GM12864 (cell line): Measurements from ENCODE around the gene APOL1.

Source experiments
- DNase-seq: peaks from one replicate; pipeline ENCODE4 v3.0.0-alpha.2; 2011; ENCODE audit warnings: low read depth
- H3K4me3 ChIP-seq: 2 replicates; pipeline ENCODE4 v1.5.1; 2011; ENCODE audit warnings: mild to moderate bottlenecking, low read depth, low read length, control low read depth
- CTCF ChIP-seq: IDR thresholded peaks from 2 replicates; pipeline ENCODE4 v1.5.1; 2011; ENCODE audit warnings: low read depth, mild to moderate bottlenecking, moderate library complexity, low read length, control low read depth, inconsistent platforms; ENCODE audit errors: missing control alignments

The APOL1 gene

DNA sequence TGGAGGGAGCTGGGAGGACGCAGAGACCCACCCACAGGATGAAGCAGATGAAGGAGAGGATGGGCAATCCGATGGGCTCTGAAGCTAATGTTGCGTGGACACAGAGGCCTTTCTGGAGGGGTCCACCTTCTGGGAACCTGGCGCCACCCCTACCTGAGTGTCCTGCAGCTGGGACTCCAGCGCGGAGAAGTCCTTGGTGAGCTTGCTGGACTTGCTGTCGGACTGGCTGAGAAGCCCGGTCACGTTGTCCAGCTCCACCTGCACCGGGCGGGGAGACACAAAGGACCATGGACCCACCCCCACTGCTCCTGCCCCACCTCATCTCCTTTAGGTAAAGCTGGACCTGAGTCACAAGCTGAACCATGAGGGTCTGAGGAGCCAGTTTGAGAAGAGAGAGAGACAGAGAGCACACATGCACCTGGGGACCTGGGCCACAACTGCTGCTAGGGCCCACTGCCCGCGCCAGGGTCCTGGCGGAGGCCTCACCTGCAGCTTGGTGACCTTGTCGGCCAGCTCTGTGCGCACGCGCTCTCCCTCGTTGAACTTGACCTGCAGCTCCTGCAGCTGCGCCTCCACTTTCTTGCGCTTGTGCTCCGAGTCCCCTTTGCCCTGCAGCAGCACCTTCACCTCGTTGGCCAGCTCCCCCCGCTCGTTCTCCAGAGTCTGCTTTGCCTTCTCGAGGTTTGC lies 40.8 kb downstream of the APOL1 start:
- no peak for TF ChIP-seq CTCF
- H3K4me3 ChIP-seq, result no peak overlapping the region

DNA sequence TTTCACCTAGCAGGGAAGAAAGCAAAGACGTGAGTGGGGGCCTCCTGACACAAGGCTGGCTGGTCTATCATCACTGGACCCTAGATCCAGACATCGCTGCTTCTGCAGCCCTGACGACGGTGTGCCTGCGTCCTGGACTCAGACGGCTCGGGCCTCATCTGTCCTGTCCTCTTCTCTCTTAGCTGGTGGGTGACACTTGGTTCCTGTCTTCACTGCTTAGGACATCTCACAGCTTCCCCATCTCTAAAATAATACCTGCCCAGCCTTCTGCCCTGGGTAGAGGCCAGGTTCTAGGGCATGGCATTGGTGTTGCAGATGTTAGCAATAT lies 41.3 kb downstream of the APOL1 start:
- no peak for DNase-seq
- no peak for TF ChIP-seq CTCF
- no peak overlapping the region for H3K4me3 ChIP-seq

More for the DNA sequence above, 40.8 kb downstream of the APOL1 start:
- no peak for DNase-seq

DNA sequence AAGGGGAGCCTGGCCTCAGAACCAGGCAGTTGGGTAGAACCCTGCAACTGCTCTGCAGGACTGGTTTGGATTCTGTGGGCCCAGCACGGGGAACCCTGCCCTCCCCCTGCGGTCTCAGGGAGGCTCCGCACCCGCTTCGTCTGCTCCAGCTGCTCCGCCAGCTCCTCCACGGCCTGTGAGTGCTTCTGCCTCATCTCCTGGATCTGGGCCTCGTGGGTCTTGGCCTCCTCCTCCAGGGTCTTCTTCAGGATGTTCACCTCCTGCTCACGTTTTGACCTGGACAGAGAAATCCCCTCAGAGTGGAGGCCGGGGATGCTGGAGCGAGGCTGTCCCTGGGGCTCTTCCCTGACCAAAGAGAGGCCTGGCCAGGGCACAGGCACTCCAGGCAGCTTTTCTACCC lies 41.9 kb downstream of the APOL1 start:
- no peak for DNase-seq
- TF ChIP-seq CTCF, result no peak
- H3K4me3 ChIP-seq, result no peak overlapping the region

- no peak for TF ChIP-seq CTCF
- no peak for DNase-seq
- H3K4me3 ChIP-seq, result no peak overlapping the region
These were observed 42.3 kb downstream of the APOL1 start for GRCh38 chr22:36295247-36295646.

DNA sequence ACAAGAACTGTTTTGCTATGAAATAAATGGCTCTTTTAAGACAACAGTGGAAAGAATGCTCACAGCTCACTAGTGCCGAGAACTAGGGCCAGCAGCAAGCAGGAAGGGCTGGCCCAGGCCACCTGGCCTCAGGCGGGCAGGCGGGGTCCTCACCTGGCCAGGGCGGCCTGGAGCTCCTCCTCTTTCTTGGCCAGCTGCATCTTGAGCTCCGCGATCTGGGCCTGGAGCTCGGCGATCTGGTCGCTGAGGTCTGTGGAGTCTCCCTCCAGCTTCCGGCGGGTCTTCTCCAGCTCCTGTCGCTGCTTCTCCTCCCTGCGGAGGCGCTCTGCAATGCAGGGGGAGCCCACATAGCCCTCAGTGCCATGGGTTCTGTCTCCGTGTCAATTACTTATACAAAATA lies 43.8 kb downstream of the APOL1 start:
- no peak for TF ChIP-seq CTCF
- no peak overlapping the region for H3K4me3 ChIP-seq
- no peak for DNase-seq

GRCh38 chr22:36297568-36297967 lies 44.6 kb downstream of the APOL1 start:
- no peak for DNase-seq
- no peak for TF ChIP-seq CTCF

DNA sequence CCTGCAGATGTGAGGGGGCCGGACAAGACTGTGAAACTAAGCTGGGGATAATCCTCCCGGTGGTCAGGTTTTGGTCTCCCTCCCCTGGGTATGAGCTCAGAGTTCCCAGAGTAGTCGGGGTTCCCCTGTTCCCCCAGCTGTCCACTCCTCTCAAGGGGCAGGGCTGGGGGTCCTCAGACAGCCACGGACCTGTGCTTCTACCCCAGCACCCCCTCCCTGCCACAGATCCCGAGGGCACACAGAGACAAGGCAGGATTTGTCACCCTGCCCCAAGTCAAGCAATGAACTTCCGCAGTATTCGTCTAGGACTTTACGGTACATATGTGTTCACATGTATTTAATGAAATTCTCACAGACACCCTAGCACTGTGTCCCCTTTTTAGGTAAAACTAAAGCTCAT lies 45.2 kb downstream of the APOL1 start:
- DNase-seq, result no peak
- no peak for TF ChIP-seq CTCF
- H3K4me3 ChIP-seq, result no peak overlapping the region

More at GRCh38 chr22:36297568-36297967, 44.6 kb downstream of the APOL1 start:
- no peak overlapping the region for H3K4me3 ChIP-seq
